H1 (cell line): ENCODE data around the gene ASPDH. TPM values are rescaled to one million over a fixed set of nuclear protein-coding genes. Genes with fewer than 3 reads are reported as not detected.
A peak's percentile ranks its signal among the peaks of the same experiment; 100 is the strongest.

ENCODE experiments used
- CTCF ChIA-PET: fragments of 300-600 bp; sonication (Branson Sonifier 250); formaldehyde crosslinking; loops from one replicate; lab custom pipeline; 2021; ENCODE audit not compliant: partially characterized antibody; lab: Charles Lee
- POLR2A ChIA-PET: fragments of 300-600 bp; sonication (Branson Sonifier 250); formaldehyde crosslinking; loops from one replicate; lab custom pipeline; 2021; ENCODE audit warnings: inconsistent platforms; ENCODE audit not compliant: partially characterized antibody; lab: Charles Lee
- DNase-seq, 2 experiments: peaks; one replicate each; pipeline versions ENCODE4 v3.0.0 to v3.0.0-alpha.2; 2010 to 2022; ENCODE audit warnings: low spot score in 2 of 2, low read depth in 1 of 2, mixed read lengths in 1 of 2
- FAIRE-seq: peaks from 2 replicates; lab custom pipeline; 2011; peaks lifted over from hg19 to GRCh38; lab: Jason Lieb, UNC
- H2AFZ ChIP-seq: 2 replicates; pipeline ENCODE4 v1.8.1; 2012; ENCODE audit warnings: low read length, inconsistent platforms
- H2AK5ac ChIP-seq: 2 replicates; pipeline ENCODE4 v1.6.1; 2013; ENCODE audit warnings: low read depth, low read length
- H2BK120ac ChIP-seq: replicated peaks from 2 replicates; pipeline ENCODE3; 2013; ENCODE audit warnings: low read depth, low read length, inconsistent platforms
- H2BK12ac ChIP-seq: 2 replicates; pipeline ENCODE4 v1.6.1; 2013; ENCODE audit warnings: low read depth, low read length
- H2BK15ac ChIP-seq: 2 replicates; pipeline ENCODE4 v1.6.1; 2013; ENCODE audit warnings: low read length
- H2BK20ac ChIP-seq: 2 replicates; pipeline ENCODE4 v1.6.1; 2013; ENCODE audit warnings: low read length
- H2BK5ac ChIP-seq: 2 replicates; pipeline ENCODE4 v1.6.1; 2013; ENCODE audit warnings: low read depth, low read length
- H3K14ac ChIP-seq: 2 replicates; pipeline ENCODE4 v1.6.1; 2013; ENCODE audit warnings: inconsistent platforms; ENCODE audit not compliant: insufficient read length
- H3K18ac ChIP-seq: 2 replicates; pipeline ENCODE4 v1.6.1; 2013; ENCODE audit warnings: low read length; ENCODE audit errors: extremely low read depth
- H3K23ac ChIP-seq: 2 replicates; pipeline ENCODE4 v1.6.1; 2013; ENCODE audit warnings: inconsistent platforms; ENCODE audit not compliant: insufficient read length
- H3K23me2 ChIP-seq: 2 replicates; pipeline ENCODE4 v1.6.1; 2013; ENCODE audit warnings: low read depth, low read length
- H3K27ac ChIP-seq: 2 replicates; pipeline ENCODE4 v1.6.1; 2011; ENCODE audit warnings: low read depth, low read length, inconsistent platforms
- H3K27me3 ChIP-seq, 4 experiments: replicated peaks in 1 of 4; 1 replicate in 1 of 4; 2 replicates in 3 of 4; pipeline versions ENCODE4 v1.6.1 to v1.8.1; 2011 to 2013; ENCODE audit warnings: low read length in 3 of 4, mild to moderate bottlenecking in 3 of 4, inconsistent platforms in 2 of 4, mixed read lengths in 2 of 4, moderate library complexity in 1 of 4; ENCODE audit not compliant: control insufficient read depth in 3 of 4, insufficient read depth in 3 of 4; ENCODE audit errors: extremely low read depth in 1 of 4
- H3K36me3 ChIP-seq, 4 experiments: 2 replicates each; pipeline versions ENCODE4 v1.6.1 to v1.8.1; 2011 to 2013; ENCODE audit warnings: mild to moderate bottlenecking in 4 of 4, low read length in 3 of 4, moderate library complexity in 2 of 4, control low read depth in 1 of 4, inconsistent platforms in 1 of 4; ENCODE audit not compliant: insufficient read depth in 4 of 4, control insufficient read depth in 2 of 4
- H3K4ac ChIP-seq: replicated peaks from 2 replicates; pipeline ENCODE3; 2013; ENCODE audit warnings: low read length, low read depth, mixed read lengths, inconsistent platforms; ENCODE audit not compliant: insufficient read length
- H3K4me1 ChIP-seq, 4 experiments: replicated peaks in 1 of 4; 1 replicate in 1 of 4; 2 replicates in 3 of 4; pipeline versions ENCODE4 v1.6.1 to v1.8.1; 2011 to 2013; ENCODE audit warnings: low read length in 3 of 4, inconsistent platforms in 2 of 4, mixed read lengths in 1 of 4; ENCODE audit not compliant: insufficient read depth in 4 of 4, control insufficient read depth in 3 of 4
- H3K4me2 ChIP-seq, 2 experiments: 2 replicates each; pipeline versions ENCODE4 v1.6.1 to v1.8.1; 2011 to 2013; ENCODE audit warnings: low read depth in 2 of 2, low read length in 2 of 2, control low read depth in 1 of 2, inconsistent platforms in 1 of 2, mild to moderate bottlenecking in 1 of 2; ENCODE audit not compliant: insufficient read depth in 1 of 2
- H3K4me3 ChIP-seq, 4 experiments: fragments of 200-600, 300-600 bp in 1 of 4; sonication (generic), shearing (Covaris generic), sonication (Bioruptor Twin) in 1 of 4; 2 replicates each; pipeline versions ENCODE4 v1.5.1 to v1.8.1; 2011 to 2016; ENCODE audit warnings: low read length in 4 of 4, low read depth in 3 of 4, control low read depth in 2 of 4, inconsistent platforms in 2 of 4, mild to moderate bottlenecking in 2 of 4, mixed read lengths in 1 of 4, moderate library complexity in 1 of 4; ENCODE audit not compliant: insufficient read depth in 2 of 4; ENCODE audit errors: extremely low read depth in 1 of 4
- H3K56ac ChIP-seq: replicated peaks from 2 replicates; pipeline ENCODE3; 2013; ENCODE audit warnings: low read depth, mild to moderate bottlenecking, mixed read lengths, low read length, inconsistent platforms; ENCODE audit not compliant: insufficient read length
- H3K79me1 ChIP-seq: 2 replicates; pipeline ENCODE4 v1.6.1; 2013; ENCODE audit warnings: low read depth, low read length, control low read depth
- H3K79me2 ChIP-seq, 2 experiments: 2 replicates each; pipeline versions ENCODE4 v1.6.1 to v1.8.1; 2012 to 2013; ENCODE audit warnings: low read length in 2 of 2, mild to moderate bottlenecking in 2 of 2, inconsistent platforms in 1 of 2; ENCODE audit not compliant: insufficient read depth in 2 of 2, control insufficient read depth in 1 of 2
- H3K9ac ChIP-seq, 4 experiments: replicated peaks in 1 of 4; 1 replicate in 1 of 4; 2 replicates in 3 of 4; pipeline versions ENCODE4 v1.6.1 to v1.8.1; 2011 to 2013; ENCODE audit warnings: low read depth in 3 of 4, low read length in 3 of 4, control low read depth in 2 of 4, mild to moderate bottlenecking in 2 of 4, moderate library complexity in 2 of 4, inconsistent platforms in 1 of 4; ENCODE audit errors: extremely low read depth in 1 of 4
- H3K9me3 ChIP-seq, 2 experiments: 2 replicates each; pipeline versions ENCODE4 v1.6.1 to v1.8.1; 2012 to 2013; ENCODE audit warnings: mild to moderate bottlenecking in 2 of 2, moderate library complexity in 2 of 2, control low read depth in 1 of 2, inconsistent platforms in 1 of 2, low read depth in 1 of 2, low read length in 1 of 2, mixed read lengths in 1 of 2; ENCODE audit not compliant: insufficient read depth in 2 of 2
- H4K20me1 ChIP-seq, 2 experiments: replicated peaks in 1 of 2; 2 replicates each; pipeline versions ENCODE3 to v1.8.1; 2011 to 2013; ENCODE audit warnings: inconsistent platforms in 2 of 2, low read length in 2 of 2, mild to moderate bottlenecking in 1 of 2; ENCODE audit not compliant: insufficient read depth in 2 of 2, control insufficient read depth in 1 of 2
- H4K5ac ChIP-seq: 2 replicates; pipeline ENCODE4 v1.6.1; 2013; ENCODE audit warnings: low read length, low read depth, mixed read lengths, inconsistent platforms; ENCODE audit not compliant: insufficient read length
- H4K8ac ChIP-seq: 2 replicates; pipeline ENCODE4 v1.8.0; 2013; ENCODE audit warnings: mild to moderate bottlenecking, moderate library complexity, low read length, inconsistent platforms; ENCODE audit not compliant: insufficient read depth; ENCODE audit errors: extremely low read depth
- H4K91ac ChIP-seq: replicated peaks from 2 replicates; pipeline ENCODE3; 2013; ENCODE audit warnings: low read length, mixed read lengths, inconsistent platforms; ENCODE audit not compliant: insufficient read length
- ATF2 ChIP-seq: IDR thresholded peaks from 2 replicates; pipeline ENCODE4 v1.6.1; 2012; ENCODE audit warnings: low read length, inconsistent platforms
- CBX8 ChIP-seq: fragments of 300-800, 300-1000 bp; sonication (generic); IDR thresholded peaks from 2 replicates; pipeline ENCODE4 v1.7.1; 2016; ENCODE audit warnings: low read depth, low read length, borderline replicate concordance
- CEBPB ChIP-seq: IDR thresholded peaks from 2 replicates; pipeline ENCODE4 v1.6.1; 2012; ENCODE audit warnings: low read depth, low read length
- CREB1 ChIP-seq: IDR thresholded peaks from 2 replicates; pipeline ENCODE4 v1.6.1; 2012; ENCODE audit warnings: inconsistent platforms
- EP300 ChIP-seq, 2 experiments: IDR thresholded peaks; 1 replicate in 1 of 2; 2 replicates in 1 of 2; pipeline ENCODE4 v1.6.1; 2011 to 2012; ENCODE audit warnings: low read depth in 2 of 2, low read length in 2 of 2, mild to moderate bottlenecking in 2 of 2, borderline replicate concordance in 1 of 2, inconsistent platforms in 1 of 2, moderate library complexity in 1 of 2
- GTF2F1 ChIP-seq: IDR thresholded peaks from 2 replicates; pipeline ENCODE4 v1.6.1; 2012; ENCODE audit warnings: low read depth, low read length, improper control_type of control experiment, borderline replicate concordance
- KDM1A ChIP-seq: fragments of 200-600, 300-600 bp; sonication (generic); IDR thresholded peaks from 2 replicates; pipeline ENCODE4 v1.7.1; 2016; ENCODE audit warnings: mild to moderate bottlenecking, low read length, borderline replicate concordance
- RBBP5 ChIP-seq: IDR thresholded peaks from 2 replicates; pipeline ENCODE4 v1.7.1; 2012; ENCODE audit warnings: low read depth, mild to moderate bottlenecking, inconsistent platforms, low read length, moderate library complexity, borderline replicate concordance
- SIX5 ChIP-seq: IDR thresholded peaks from 2 replicates; pipeline ENCODE4 v1.6.1; 2011; ENCODE audit warnings: mild to moderate bottlenecking, low read depth, low read length
- SP1 ChIP-seq: IDR thresholded peaks from 2 replicates; pipeline ENCODE4 v1.6.1; 2011; ENCODE audit warnings: low read depth, low read length
- YY1 ChIP-seq: IDR thresholded peaks from 2 replicates; pipeline ENCODE4 v1.6.1; 2011; ENCODE audit warnings: low read depth, mild to moderate bottlenecking, low read length
- WGBS, 2 experiments: shearing (Covaris generic) in 1 of 2; methylation state at CpG; one replicate each; pipeline versions ENCODE4 v1.1.6 to v1.1.7; 2013 to 2015; ENCODE audit warnings: low lambda C conversion rate in 2 of 2, mixed read lengths in 2 of 2, inconsistent platforms in 1 of 2, low coverage in 1 of 2, missing lambda C conversion rate in 1 of 2; ENCODE audit not compliant: insufficient replicate concordance in 2 of 2, insufficient coverage in 1 of 2, insufficient read length in 1 of 2; ENCODE audit errors: extremely low coverage in 1 of 2, missing lambda C conversion rate in 1 of 2; 5-methylcytosine and 5-hydroxymethylcytosine counted together
- polyA plus RNA-seq, 7 experiments: library from polyadenylated mRNA; depleted of rRNA in 3 of 7; stranded (reverse) in 5 of 7; unstranded in 2 of 7; fragments of >200 nt in 5 of 7; fragments of 200-250 nt in 2 of 7; gene quantifications; 1 replicate in 5 of 7; 2 replicates in 1 of 7; 4 replicates in 1 of 7; pipeline versions ENCODE4 v1.2.1 to v1.2.3, GENCODE V29; 2011 to 2013; ENCODE audit warnings: missing spikeins in 2 of 7, mixed read lengths in 2 of 7
- total RNA-seq: library from RNA; stranded (reverse); fragmentation: NEBNext Ultra II Directional; extraction: Animal tissue kit (Norgen Biotek cat#: 25700); gene quantifications from 2 replicates; pipeline ENCODE4 v1.2.1, GENCODE V29; 2021

The ASPDH gene
- total and polyA plus RNA-seq, 2 of the 8 experiments (the other 6 are each of a cell fraction or from before 2014, with no cell fraction given) = not detected

GRCh38 chr19:50490411-50490811 is 23.3 kb downstream of the ASPDH start:
- Histone ChIP-seq H3K23ac (no peak overlapping the region), H3K4ac (no peak overlapping the region), H3K9ac (no peak overlapping the region), H2AK5ac (no peak overlapping the region; the same call in 1 of the 2 replicates), H4K8ac (no peak overlapping the region), H3K36me3 (0 out of 8 replicates have a peak, but pooled peaks cover 0 to 3% (median 0%) of the 10 kb centered on the region in 4 experiments), H3K23me2 (peaks cover 3% of the 10 kb centered on the region; the same call in 1 of the 2 replicates), H2BK12ac (peak overlapping the region; percentile 75; the same call in 1 of the 2 replicates), H3K56ac (no peak overlapping the region), H2AFZ (no peak overlapping the region), H3K4me1 (peaks cover 0 to 17% (median 9%) of the 10 kb centered on the region in 4 experiments; a peak in 5 of 7 replicates), H3K79me1 (no peaks in the 10 kb centered on the region), H2BK120ac (no peak overlapping the region), H3K9me3 (peaks cover 14% of the 10 kb centered on the region in 2 experiments), H3K4me3 (0 out of 8 replicates have a peak overlapping the region, but pooled peaks of 1 of the 4 experiments have one; percentile 19), H4K20me1 (no peaks in the 10 kb centered on the region), H3K79me2 (no peaks in the 10 kb centered on the region), H4K5ac (no peak overlapping the region), H3K18ac (no peak overlapping the region), H2BK20ac (no peak overlapping the region), H3K27ac (no peak overlapping the region), H4K91ac (no peak overlapping the region), H3K14ac (no peak overlapping the region), H3K27me3 (peaks cover 10 to 70% (median 55%) of the 10 kb centered on the region in 4 experiments), H3K4me2 (peak overlapping the region in 1 of 2 experiments; percentile 63; a peak in 2 of 4 replicates), H2BK15ac (no peak overlapping the region; the same call in 1 of the 2 replicates), H2BK5ac (no peak overlapping the region)
- POLR2A ChIA-PET = interaction anchor here (0.5 to 2.7 kb wide), 5 partner anchors 10 to 149 kb away, joined by 3 to 12 read pairs (median 6); partner anchors contain the start of genes EMC10 and GARIN5A
- TF ChIP-seq RBBP5 (no peak), ATF2 (no peak), EP300 (IDR thresholded peaks at IDR 0.05; ENCODE audit: borderline replicate concordance in 1 of 2, low read depth in 2 of 2, low read length in 2 of 2) (no peak), SIX5 (no peak), KDM1A (no peak), CREB1 (no peak), YY1 (no peak), GTF2F1 (no peak), CBX8 (no peak), CEBPB (no peak), SP1 (no peak)
- CTCF ChIA-PET = interaction anchor here (0.6 to 2.2 kb wide), 7 partner anchors 11 to 601 kb away, joined by 3 to 7 read pairs (median 3); no protein-coding TSS in a partner anchor
- DNase-seq = no peak
- FAIRE-seq = no peak
- 75% methylated on average over 18 of the region's 18 CpGs; no CpG with 5 or more reads in 1 of the 2 experiments for WGBS, 2 experiments
